Activated T-helper 17 cell treated with anti-CD3 and anti-CD28 coated beads, Interleukin-2, amount 50 U/mL, for 72 hours (primary cell): ENCODE measurements around the gene PPFIBP1. TPM values are rescaled to one million over a fixed set of nuclear protein-coding genes. Genes with fewer than 3 reads are reported as not detected.
"Not testable (repeated sequence)": the region's sequence is repeated elsewhere in the genome, so short reads cannot be mapped to it uniquely, and the experiment has no call there.

ENCODE experiments used
- ATAC-seq: fragments of 150-1000 bp; cut with Tn5 transposase; replicated peaks from 2 replicates; pipeline ENCODE4 v1.10.0; 2021; ENCODE audit warnings: mild to moderate bottlenecking, moderate library complexity
- H3K27ac Mint-ChIP-seq: one replicate; pipeline ENCODE4 v1.8.0; 2022; ENCODE audit warnings: mixed read lengths
- H3K27me3 Mint-ChIP-seq: one replicate; pipeline ENCODE4 v1.8.0; 2022; ENCODE audit warnings: mixed read lengths
- H3K36me3 Mint-ChIP-seq: one replicate; pipeline ENCODE4 v1.8.0; 2022; ENCODE audit warnings: low read depth, mild to moderate bottlenecking, mixed read lengths
- H3K4me1 Mint-ChIP-seq: one replicate; pipeline ENCODE4 v1.8.0; 2022; ENCODE audit warnings: mixed read lengths
- H3K4me3 Mint-ChIP-seq: one replicate; pipeline ENCODE4 v1.8.0; 2022; ENCODE audit warnings: mild to moderate bottlenecking, mixed read lengths
- H3K9me3 Mint-ChIP-seq: one replicate; pipeline ENCODE4 v1.8.0; 2022; ENCODE audit warnings: mixed read lengths
- total RNA-seq, 2 donors: library from RNA; stranded (reverse); gene quantifications; one replicate each; pipeline ENCODE4 v1.2.3, GENCODE V29; 2022

Gene PPFIBP1
- total RNA-seq, 2 donors from 2014 or later, result 13.8 to 21.8 TPM

GRCh38 chr12:27542628-27543027 is 18.6 kb downstream of the PPFIBP1 start:
- no peak overlapping the region for H3K4me3 Mint-ChIP-seq
- no peak for ATAC-seq

GRCh38 chr12:27544858-27545257 is 20.9 kb downstream of the PPFIBP1 start:
- peaks cover 11% of the 10 kb centered on the region for H3K27me3 Mint-ChIP-seq
- not testable (repeated sequence) for ATAC-seq, H3K36me3 Mint-ChIP-seq, H3K27ac Mint-ChIP-seq, H3K9me3 Mint-ChIP-seq, H3K4me3 Mint-ChIP-seq
- peaks cover 14% of the 10 kb centered on the region for H3K4me1 Mint-ChIP-seq

More at GRCh38 chr12:27542628-27543027, 18.6 kb downstream of the PPFIBP1 start:
- no peaks in the 10 kb centered on the region for H3K4me1 Mint-ChIP-seq
- no peak overlapping the region for H3K27ac Mint-ChIP-seq
- peaks cover 6% of the 10 kb centered on the region for H3K27me3 Mint-ChIP-seq
- no peaks in the 10 kb centered on the region for H3K36me3 Mint-ChIP-seq
- no peaks in the 10 kb centered on the region for H3K9me3 Mint-ChIP-seq

GRCh38 chr12:27545665-27546064 is 21.7 kb downstream of the PPFIBP1 start:
- ATAC-seq, result no peak
- H3K27me3 Mint-ChIP-seq, result peaks cover 11% of the 10 kb centered on the region
- no peak overlapping the region for H3K4me3 Mint-ChIP-seq
- H3K36me3 Mint-ChIP-seq, result no peaks in the 10 kb centered on the region
- H3K9me3 Mint-ChIP-seq, result no peaks in the 10 kb centered on the region
- H3K27ac Mint-ChIP-seq, result no peak overlapping the region
- H3K4me1 Mint-ChIP-seq, result peaks cover 14% of the 10 kb centered on the region

- H3K4me1 Mint-ChIP-seq, result peaks cover 15% of the 10 kb centered on the region
- H3K4me3 Mint-ChIP-seq, result no peak overlapping the region
- ATAC-seq, result no peak
- H3K27me3 Mint-ChIP-seq, result peaks cover 10% of the 10 kb centered on the region
- H3K9me3 Mint-ChIP-seq, result no peaks in the 10 kb centered on the region
- H3K36me3 Mint-ChIP-seq, result no peaks in the 10 kb centered on the region
- H3K27ac Mint-ChIP-seq, result no peak overlapping the region
Measured at GRCh38 chr12:27547592-27547991, 23.6 kb downstream of the PPFIBP1 start.

- Mint-ChIP-seq H3K4me1 (peaks cover 19% of the 10 kb centered on the region), H3K27me3 (peaks cover 9% of the 10 kb centered on the region), H3K4me3 (peak overlapping the region; percentile 10), H3K27ac (no peak overlapping the region), H3K9me3 (no peaks in the 10 kb centered on the region), H3K36me3 (no peaks in the 10 kb centered on the region)
- ATAC-seq, result peak; percentile 72
Measured at GRCh38 chr12:27548301-27549199, 24.5 kb downstream of the PPFIBP1 start.

GRCh38 chr12:27549236-27549800 is 25.3 kb downstream of the PPFIBP1 start:
- peak overlapping the region; percentile 35 for H3K27ac Mint-ChIP-seq
- no peaks in the 10 kb centered on the region for H3K36me3 Mint-ChIP-seq
- no peaks in the 10 kb centered on the region for H3K9me3 Mint-ChIP-seq
- H3K4me3 Mint-ChIP-seq, result peak overlapping the region; percentile 10
- H3K4me1 Mint-ChIP-seq, result peaks cover 19% of the 10 kb centered on the region
- peak; percentile 49 for ATAC-seq
- peaks cover 9% of the 10 kb centered on the region for H3K27me3 Mint-ChIP-seq

- Mint-ChIP-seq H3K4me3 (peak overlapping the region; percentile 10), H3K36me3 (no peaks in the 10 kb centered on the region), H3K4me1 (peaks cover 19% of the 10 kb centered on the region), H3K27ac (peak overlapping the region; percentile 35), H3K27me3 (peaks cover 9% of the 10 kb centered on the region), H3K9me3 (no peaks in the 10 kb centered on the region)
- no peak for ATAC-seq
Measured at GRCh38 chr12:27549801-27550652, 26.0 kb downstream of the PPFIBP1 start.

GRCh38 chr12:27550653-27550975 is 26.6 kb downstream of the PPFIBP1 start:
- no peak for ATAC-seq
- peaks cover 19% of the 10 kb centered on the region for H3K4me1 Mint-ChIP-seq
- H3K27me3 Mint-ChIP-seq, result peaks cover 9% of the 10 kb centered on the region
- no peak overlapping the region for H3K4me3 Mint-ChIP-seq
- H3K36me3 Mint-ChIP-seq, result no peaks in the 10 kb centered on the region
- no peaks in the 10 kb centered on the region for H3K9me3 Mint-ChIP-seq
- H3K27ac Mint-ChIP-seq, result no peak overlapping the region

- H3K4me1 Mint-ChIP-seq, result peaks cover 21% of the 10 kb centered on the region
- H3K4me3 Mint-ChIP-seq, result no peak overlapping the region
- no peaks in the 10 kb centered on the region for H3K36me3 Mint-ChIP-seq
- H3K27me3 Mint-ChIP-seq, result peaks cover 9% of the 10 kb centered on the region
- no peak for ATAC-seq
- no peaks in the 10 kb centered on the region for H3K9me3 Mint-ChIP-seq
- H3K27ac Mint-ChIP-seq, result no peak overlapping the region
Measured at GRCh38 chr12:27551172-27551840, 27.3 kb downstream of the PPFIBP1 start.

- ATAC-seq, result no peak
- no peak overlapping the region for H3K4me3 Mint-ChIP-seq
- no peaks in the 10 kb centered on the region for H3K36me3 Mint-ChIP-seq
- peaks cover 24% of the 10 kb centered on the region for H3K4me1 Mint-ChIP-seq
- H3K9me3 Mint-ChIP-seq, result no peaks in the 10 kb centered on the region
- no peak overlapping the region for H3K27ac Mint-ChIP-seq
- peaks cover 9% of the 10 kb centered on the region for H3K27me3 Mint-ChIP-seq
Measured at GRCh38 chr12:27552235-27552634, 28.2 kb downstream of the PPFIBP1 start.

- Mint-ChIP-seq H3K27ac (no peak overlapping the region), H3K27me3 (peaks cover 9% of the 10 kb centered on the region), H3K4me3 (no peak overlapping the region), H3K36me3 (no peaks in the 10 kb centered on the region), H3K9me3 (no peaks in the 10 kb centered on the region), H3K4me1 (peaks cover 24% of the 10 kb centered on the region)
- peak; percentile 45 for ATAC-seq
Measured at GRCh38 chr12:27552886-27553560, 29.0 kb downstream of the PPFIBP1 start.

GRCh38 chr12:27553941-27554340 is 29.9 kb downstream of the PPFIBP1 start:
- Mint-ChIP-seq H3K4me1 (peaks cover 17% of the 10 kb centered on the region), H3K27me3 (peaks cover 9% of the 10 kb centered on the region), H3K9me3 (no peaks in the 10 kb centered on the region), H3K36me3 (no peaks in the 10 kb centered on the region), H3K4me3 (no peak overlapping the region), H3K27ac (no peak overlapping the region)
- no peak for ATAC-seq

- Mint-ChIP-seq H3K9me3 (no peaks in the 10 kb centered on the region), H3K4me1 (peaks cover 11% of the 10 kb centered on the region), H3K27me3 (peaks cover 5% of the 10 kb centered on the region), H3K27ac (no peak overlapping the region), H3K4me3 (no peak overlapping the region), H3K36me3 (no peaks in the 10 kb centered on the region)
- no peak for ATAC-seq
Measured at GRCh38 chr12:27554421-27555186, 30.6 kb downstream of the PPFIBP1 start.
